Testis (tissue), 3 donors: ENCODE results near the gene ZNF212. TPM values are rescaled to one million over a fixed set of nuclear protein-coding genes. Genes with fewer than 3 reads are reported as not detected.
A peak's percentile ranks its signal among the peaks of the same experiment; 100 is the strongest.
"Not testable (repeated sequence)": the region's sequence is repeated elsewhere in the genome, so short reads cannot be mapped to it uniquely, and the experiment has no call there.

Source experiments
- DNase-seq: peaks from one replicate; pipeline ENCODE4 v3.0.0-alpha.2; 2019
- H3K27ac ChIP-seq, 2 donors: fragments of 200-600 bp; sonication (generic); one replicate each; pipeline ENCODE4 v1.5.1; 2019
- H3K27me3 ChIP-seq: fragments of 200-600 bp; sonication (generic); one replicate; pipeline ENCODE4 v1.5.1; 2019
- H3K36me3 ChIP-seq: fragments of 200-600 bp; sonication (generic); one replicate; pipeline ENCODE4 v1.5.1; 2017; ENCODE audit warnings: low read depth; ENCODE audit errors: missing control alignments
- H3K4me1 ChIP-seq: fragments of 200-600 bp; sonication (generic); one replicate; pipeline ENCODE4 v1.5.1; 2019
- H3K4me3 ChIP-seq, 2 donors: fragments of 200-600 bp; sonication (generic); one replicate each; pipeline ENCODE4 v1.5.1; 2017 to 2019
- H3K9me3 ChIP-seq: fragments of 200-600 bp; sonication (generic); one replicate; pipeline ENCODE4 v1.5.1; 2017
- POLR2A ChIP-seq: fragments of 450-650 bp; IDR thresholded peaks from one replicate; pipeline ENCODE4 v1.6.1; 2017; ENCODE audit warnings: antibody characterized with exemption, mild to moderate bottlenecking, moderate library complexity
- WGBS, 2 donors: methylation state at CpG; one replicate each; pipeline ENCODE4 v1.1.5; 2018; 5-methylcytosine and 5-hydroxymethylcytosine counted together
- intact Hi-C: fragments of 100-400 bp; cut with DNase I; formaldehyde crosslinking; loops from one replicate; pipeline ENCODE4 v1.15.1; 2023; ENCODE audit warnings: low total_unique reads
- polyA plus RNA-seq: library from polyadenylated mRNA; stranded (reverse); fragments of 350-450 nt; fragmentation: Illumina TruSeq; extraction: RNeasy Lipid Tissue Mini Kit (QIAGEN cat#74804); gene quantifications from one replicate; pipeline ENCODE4 v1.2.3, GENCODE V29; 2014; ENCODE audit warnings: low read depth, low replicate concordance; ENCODE audit not compliant: insufficient read depth
- total RNA-seq, 2 donors: library from RNA; depleted of rRNA; stranded (reverse); fragments of >200 nt; gene quantifications; one replicate each; pipeline ENCODE4 v1.2.3, GENCODE V29; 2016
- TF ChIP-seq, protein P1 (sequence below), 3 experiments: fragments of 450-650 bp in 2 of 3; fragments of 200-600 bp in 1 of 3; sonication (generic) in 1 of 3; IDR thresholded peaks; one replicate each; pipeline ENCODE4 v1.5.1; 2016 to 2019; ENCODE audit warnings: antibody characterized with exemption in 3 of 3, mild to moderate bottlenecking in 2 of 3, moderate library complexity in 1 of 3

Gene ZNF212
- total and polyA plus RNA-seq, 3 donors from 2014 or later, result 17.2 to 24.2 (median 23.1) TPM

DNA sequence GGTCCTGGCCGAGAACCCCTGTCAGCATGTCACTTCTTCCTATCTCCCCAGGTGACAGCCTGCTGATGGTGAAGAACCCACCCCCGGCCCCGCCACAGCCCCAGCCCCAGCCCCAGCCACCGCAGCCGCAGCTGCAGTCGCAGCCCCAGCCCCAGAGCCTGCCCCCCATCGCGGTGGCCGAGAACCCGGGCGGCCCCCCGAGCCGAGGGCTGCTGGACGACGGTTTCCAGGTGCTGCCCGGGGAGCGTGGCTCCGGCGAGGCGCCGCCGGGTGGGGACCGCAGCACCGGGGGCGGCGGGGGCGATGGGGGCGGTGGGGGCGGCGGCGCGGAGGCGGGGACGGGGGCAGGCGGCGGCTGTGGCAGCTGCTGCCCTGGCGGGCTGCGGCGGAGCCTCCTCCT is 15.7 kb upstream of the ZNF212 start:
- no peak for DNase-seq
- Histone ChIP-seq H3K9me3 (no peaks in the 10 kb centered on the region), H3K4me1 (no peaks in the 10 kb centered on the region), H3K27me3 (no peaks in the 10 kb centered on the region), H3K36me3 (no peaks in the 10 kb centered on the region), H3K4me3 (no peak overlapping the region), H3K27ac (no peak overlapping the region)
- TF ChIP-seq POLR2A, result no peak
- TF ChIP-seq, protein P1, sequence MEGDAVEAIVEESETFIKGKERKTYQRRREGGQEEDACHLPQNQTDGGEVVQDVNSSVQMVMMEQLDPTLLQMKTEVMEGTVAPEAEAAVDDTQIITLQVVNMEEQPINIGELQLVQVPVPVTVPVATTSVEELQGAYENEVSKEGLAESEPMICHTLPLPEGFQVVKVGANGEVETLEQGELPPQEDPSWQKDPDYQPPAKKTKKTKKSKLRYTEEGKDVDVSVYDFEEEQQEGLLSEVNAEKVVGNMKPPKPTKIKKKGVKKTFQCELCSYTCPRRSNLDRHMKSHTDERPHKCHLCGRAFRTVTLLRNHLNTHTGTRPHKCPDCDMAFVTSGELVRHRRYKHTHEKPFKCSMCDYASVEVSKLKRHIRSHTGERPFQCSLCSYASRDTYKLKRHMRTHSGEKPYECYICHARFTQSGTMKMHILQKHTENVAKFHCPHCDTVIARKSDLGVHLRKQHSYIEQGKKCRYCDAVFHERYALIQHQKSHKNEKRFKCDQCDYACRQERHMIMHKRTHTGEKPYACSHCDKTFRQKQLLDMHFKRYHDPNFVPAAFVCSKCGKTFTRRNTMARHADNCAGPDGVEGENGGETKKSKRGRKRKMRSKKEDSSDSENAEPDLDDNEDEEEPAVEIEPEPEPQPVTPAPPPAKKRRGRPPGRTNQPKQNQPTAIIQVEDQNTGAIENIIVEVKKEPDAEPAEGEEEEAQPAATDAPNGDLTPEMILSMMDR (IDR thresholded peaks at IDR 0.05), result no peak
- intact Hi-C loops, result no loop called here
- WGBS, 2 donors, result 79% methylated on average over 14 of the region's 39 CpGs; no CpG with 5 or more reads in 1 of the 2 donors

DNA sequence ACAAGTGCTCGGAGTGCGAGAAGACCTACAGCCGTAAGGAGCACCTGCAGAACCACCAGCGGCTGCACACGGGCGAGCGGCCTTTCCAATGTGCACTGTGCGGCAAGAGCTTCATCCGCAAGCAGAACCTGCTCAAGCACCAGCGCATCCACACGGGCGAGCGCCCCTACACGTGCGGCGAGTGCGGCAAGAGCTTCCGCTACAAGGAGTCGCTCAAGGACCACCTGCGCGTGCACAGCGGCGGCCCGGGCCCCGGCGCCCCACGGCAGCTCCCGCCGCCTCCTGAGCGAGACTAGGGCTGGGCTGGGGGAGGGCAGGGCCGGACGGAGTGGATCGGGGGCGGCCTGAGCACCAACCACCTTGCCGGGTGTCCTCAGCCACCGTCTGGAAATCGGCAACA is 15.1 kb upstream of the ZNF212 start:
- no peak overlapping the region for H3K27ac ChIP-seq
- DNase-seq, result no peak
- WGBS, 2 donors, result 53 to 95% methylated on average over 2 to 34 of the region's 37 CpGs
- no peaks in the 10 kb centered on the region for H3K4me1 ChIP-seq
- intact Hi-C loops, result no loop called here
- no peaks in the 10 kb centered on the region for H3K9me3 ChIP-seq
- H3K27me3 ChIP-seq, result no peaks in the 10 kb centered on the region
- H3K36me3 ChIP-seq, result no peaks in the 10 kb centered on the region
- H3K4me3 ChIP-seq, result peak overlapping the region in 1 of 2 donors; percentile 3
- TF ChIP-seq, protein P1 (IDR thresholded peaks at IDR 0.05), result no peak
- TF ChIP-seq POLR2A, result no peak

DNA sequence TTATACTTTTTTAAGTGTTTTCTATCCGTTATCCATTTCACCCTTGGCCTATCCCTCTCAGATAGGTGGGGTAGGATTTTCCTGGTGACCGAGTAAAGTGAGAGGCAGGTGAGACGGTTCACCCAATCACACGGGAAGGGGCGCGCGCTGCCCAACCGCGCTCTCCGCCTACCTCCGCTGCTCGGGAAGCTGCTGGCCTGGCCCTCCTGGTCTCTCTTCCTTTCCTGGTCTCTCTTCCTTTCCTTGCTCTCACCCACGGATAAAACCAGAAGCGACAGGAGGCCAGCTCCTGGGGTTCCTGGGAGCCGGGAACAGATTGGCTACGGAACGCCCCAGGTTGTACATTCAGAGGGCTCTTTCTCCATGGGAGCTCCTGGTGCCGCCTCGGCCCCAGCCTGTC is 14.3 kb upstream of the ZNF212 start:
- TF ChIP-seq, protein P1 (IDR thresholded peaks at IDR 0.05), result no peak
- no peak for TF ChIP-seq POLR2A
- Histone ChIP-seq H3K9me3 (no peaks in the 10 kb centered on the region), H3K4me3 (peak overlapping the region in 1 of 2 donors; percentile 3), H3K4me1 (no peaks in the 10 kb centered on the region), H3K36me3 (no peaks in the 10 kb centered on the region), H3K27me3 (no peaks in the 10 kb centered on the region), H3K27ac (no peak overlapping the region)
- DNase-seq, result no peak
- intact Hi-C loops, result no loop called here
- 60 to 68% methylated on average over 19 of the region's 19 CpGs for WGBS, 2 donors

DNA sequence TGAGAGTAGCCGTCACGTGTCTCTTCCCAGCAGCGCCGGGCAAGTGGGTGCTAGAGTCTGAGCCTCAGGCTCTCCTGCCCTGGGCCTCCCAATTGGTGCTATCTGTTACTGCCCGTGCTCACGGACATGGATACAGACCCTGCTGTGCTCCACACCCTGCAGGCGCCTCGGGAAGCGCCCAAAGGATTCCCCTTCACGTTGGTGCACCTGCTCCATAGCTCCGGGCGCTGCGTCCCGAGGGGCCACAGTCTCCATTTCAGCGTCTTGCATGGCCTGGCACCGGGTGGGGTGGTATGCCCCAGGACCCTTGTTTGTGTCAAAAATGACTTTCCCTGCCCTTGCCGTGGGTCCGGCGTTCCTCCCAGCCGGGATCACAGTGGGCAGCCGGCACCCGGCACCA is 13.8 kb upstream of the ZNF212 start:
- WGBS, 2 donors, result 67 to 75% methylated on average over 10 to 22 of the region's 22 CpGs
- no peak overlapping the region for H3K4me3 ChIP-seq
- intact Hi-C loops, result no loop called here
- no peaks in the 10 kb centered on the region for H3K27me3 ChIP-seq
- no peaks in the 10 kb centered on the region for H3K36me3 ChIP-seq
- TF ChIP-seq, protein P1 (IDR thresholded peaks at IDR 0.05), result no peak
- H3K4me1 ChIP-seq, result no peaks in the 10 kb centered on the region
- DNase-seq, result no peak
- no peaks in the 10 kb centered on the region for H3K9me3 ChIP-seq
- H3K27ac ChIP-seq, result no peak overlapping the region

DNA sequence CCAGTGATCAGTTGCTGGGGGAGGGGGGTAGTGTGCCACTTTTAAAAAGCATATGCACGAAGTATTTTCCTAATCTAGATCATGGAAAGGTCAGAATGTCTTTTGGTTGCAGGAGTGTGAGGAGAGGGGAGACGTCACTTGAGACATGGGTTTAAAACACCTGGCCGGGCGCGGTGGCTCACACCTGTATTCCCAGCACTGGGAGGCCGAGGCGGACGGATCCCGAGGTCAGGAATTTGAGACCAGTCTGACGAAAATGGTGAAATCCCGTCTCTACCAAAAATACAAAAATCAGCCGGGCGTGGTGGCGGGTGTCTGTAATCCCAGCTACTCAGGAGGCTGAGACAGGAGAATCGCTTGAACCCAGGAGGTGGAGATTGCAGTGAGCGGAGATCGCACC is 13.1 kb upstream of the ZNF212 start:
- intact Hi-C loops, result not testable (repeated sequence)

More for the DNA sequence above, 13.1 kb upstream of the ZNF212 start:
- not testable (repeated sequence) for H3K36me3 ChIP-seq, H3K4me1 ChIP-seq, H3K9me3 ChIP-seq, H3K4me3 ChIP-seq, H3K27ac ChIP-seq, DNase-seq, H3K27me3 ChIP-seq
- WGBS, 2 donors, result 65 to 84% methylated on average over 17 of the region's 17 CpGs
